Activated gamma-delta T cell treated with Interleukin-2 at 50 U/mL for 16 hours (primary cell): ENCODE results near the gene GATD1.

Experiments
- DNase-seq: peaks from one replicate; pipeline ENCODE4 v3.0.0-alpha.2; 2020

The GATD1 gene

DNA sequence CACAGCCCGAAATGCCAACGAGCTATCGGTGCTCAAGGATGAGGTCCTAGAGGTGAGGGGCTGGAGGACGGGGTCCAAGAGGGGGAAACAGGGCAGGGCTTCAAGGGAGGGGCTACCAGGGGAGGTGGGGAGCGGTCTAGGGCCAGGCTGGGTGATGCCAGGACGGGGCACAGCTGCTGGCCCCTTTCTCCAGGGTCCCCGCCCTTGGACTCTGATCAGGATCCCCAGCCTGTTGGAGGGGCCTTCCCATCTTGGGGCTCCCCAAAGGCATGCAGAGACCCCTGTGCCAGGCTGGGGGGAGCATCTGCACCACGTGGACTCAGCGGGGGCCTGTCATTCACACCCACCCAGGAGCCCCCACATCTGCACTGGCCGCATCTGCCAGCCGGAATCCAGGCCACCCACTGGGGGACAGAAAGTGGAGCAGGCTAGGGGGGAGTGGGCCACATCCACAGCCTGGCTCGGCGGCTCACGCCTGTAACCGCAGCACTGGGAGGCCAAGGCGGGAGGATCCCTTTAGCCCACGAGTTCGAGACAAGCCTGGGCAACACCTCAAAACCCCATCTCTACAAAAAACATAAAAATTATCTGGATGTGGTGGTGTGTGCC, 52.4 kb downstream of the GATD1 start:
- DNase-seq: no peak

DNA sequence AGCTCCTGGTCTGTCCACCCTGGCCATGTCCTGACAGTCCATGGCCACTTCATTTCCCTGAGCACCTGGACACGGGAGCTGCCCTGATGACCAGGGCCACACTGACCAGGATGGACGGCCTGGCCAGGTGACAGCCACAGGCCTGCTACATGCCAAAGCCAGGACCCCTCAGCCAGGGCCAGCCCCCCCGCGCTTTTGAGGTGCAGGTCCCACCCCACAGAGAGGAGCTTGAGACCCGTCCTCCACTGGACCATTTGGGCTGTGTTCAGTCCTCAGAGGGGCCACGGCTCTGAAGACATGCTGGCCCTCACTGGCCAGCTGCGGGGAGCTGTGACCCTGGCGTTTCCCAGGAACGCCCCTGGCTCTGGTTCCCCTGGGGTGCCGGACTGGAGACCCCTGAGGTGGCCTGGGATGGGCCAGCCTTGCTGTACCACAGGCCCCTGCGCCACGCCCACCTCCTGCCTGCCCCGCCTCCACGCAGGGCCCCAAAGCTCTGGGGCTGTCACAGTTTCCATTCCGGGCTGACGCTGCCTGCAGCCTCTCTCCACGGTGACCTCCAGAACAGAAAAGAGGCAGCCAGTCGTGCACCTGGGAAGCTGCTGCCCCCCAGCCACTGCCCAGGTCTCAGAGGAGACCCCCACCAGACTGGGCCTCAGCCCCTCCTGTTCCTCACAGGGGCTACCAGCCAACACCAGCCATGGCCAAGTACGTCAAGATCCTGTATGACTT, 53.1 kb downstream of the GATD1 start:
- no peak for DNase-seq

DNA sequence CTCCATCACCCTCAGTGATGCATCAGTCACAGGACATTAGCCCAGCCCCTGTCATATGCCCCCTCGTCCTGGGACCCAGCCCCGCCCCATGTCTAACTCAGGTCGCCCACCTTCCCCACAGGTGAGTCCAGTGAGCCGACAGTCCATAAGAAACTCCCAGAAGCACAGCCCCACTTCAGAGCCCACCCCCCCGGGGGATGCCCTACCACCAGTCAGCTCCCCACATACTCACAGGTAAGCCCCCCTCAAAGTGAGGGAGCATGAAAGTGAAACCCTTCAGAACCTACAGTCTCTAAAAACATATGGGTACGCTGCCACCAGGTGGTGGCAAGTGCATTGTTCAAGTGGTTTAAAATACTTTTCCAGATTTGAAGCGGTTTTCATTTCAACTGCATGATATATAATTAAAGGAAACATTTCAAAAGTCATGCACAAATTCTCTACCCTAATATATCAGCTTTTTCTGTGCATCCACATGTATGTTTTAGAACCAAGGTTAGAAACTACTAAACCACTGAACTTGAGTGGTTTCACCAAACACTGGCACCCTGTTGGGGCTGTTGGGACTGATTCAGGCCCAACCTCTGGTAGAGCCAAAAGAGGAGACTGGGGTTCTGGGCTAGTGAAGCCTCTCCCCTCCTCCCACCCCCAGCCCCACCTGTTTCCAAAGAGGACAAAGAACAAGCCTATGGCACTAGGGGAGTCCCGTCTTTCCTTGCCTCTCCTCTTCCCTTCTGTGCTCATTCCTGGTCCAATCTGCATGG, 54.0 kb downstream of the GATD1 start:
- peak; percentile 54 for DNase-seq

DNA sequence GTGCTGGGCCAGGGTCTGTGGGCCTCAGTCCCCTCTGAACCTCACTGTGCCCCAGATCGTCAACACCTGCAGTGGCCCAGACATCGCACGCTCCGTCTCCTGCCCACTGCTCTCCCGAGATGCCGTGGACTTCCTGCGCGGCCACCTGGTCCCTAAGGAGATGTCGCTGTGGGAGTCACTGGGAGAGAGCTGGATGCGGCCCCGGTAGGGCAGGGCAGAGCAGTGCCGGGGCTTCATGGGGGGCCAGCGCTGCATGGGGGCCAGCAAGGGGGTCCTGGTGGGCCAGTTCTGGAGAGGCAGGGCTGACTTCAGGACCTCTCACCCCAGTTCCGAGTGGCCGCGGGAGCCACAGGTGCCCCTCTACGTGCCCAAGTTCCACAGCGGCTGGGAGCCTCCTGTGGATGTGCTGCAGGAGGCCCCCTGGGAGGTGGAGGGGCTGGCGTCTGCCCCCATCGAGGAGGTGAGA, 54.9 kb downstream of the GATD1 start:
- DNase-seq: no peak

DNA sequence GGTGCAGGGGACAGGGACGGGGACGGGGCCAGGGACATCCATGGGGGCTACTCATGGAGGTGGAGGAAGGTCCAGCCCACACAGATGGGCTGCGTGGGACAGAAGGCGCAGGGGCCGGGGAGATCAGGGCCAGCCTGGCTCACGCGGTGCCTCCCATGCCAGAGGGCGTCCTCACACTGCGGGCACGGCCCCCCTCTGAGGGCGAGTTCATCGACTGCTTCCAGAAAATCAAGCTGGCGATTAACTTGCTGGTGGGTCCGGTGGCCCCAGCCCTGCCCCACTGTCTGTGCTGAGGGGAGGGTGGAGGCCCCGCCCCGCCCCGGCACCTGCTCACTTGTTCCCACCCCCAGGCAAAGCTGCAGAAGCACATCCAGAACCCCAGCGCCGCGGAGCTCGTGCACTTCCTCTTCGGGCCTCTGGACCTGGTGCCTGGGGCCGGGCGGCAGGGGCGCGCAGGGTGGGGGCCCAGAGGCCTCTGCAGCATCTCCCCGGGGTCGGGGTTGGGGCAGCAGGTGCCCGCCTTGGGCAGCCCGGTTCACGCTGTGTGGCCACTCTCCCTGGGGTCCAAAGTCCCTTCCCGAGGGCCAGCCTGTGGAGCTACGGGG, 55.4 kb downstream of the GATD1 start:
- peak; percentile 49 for DNase-seq

DNA sequence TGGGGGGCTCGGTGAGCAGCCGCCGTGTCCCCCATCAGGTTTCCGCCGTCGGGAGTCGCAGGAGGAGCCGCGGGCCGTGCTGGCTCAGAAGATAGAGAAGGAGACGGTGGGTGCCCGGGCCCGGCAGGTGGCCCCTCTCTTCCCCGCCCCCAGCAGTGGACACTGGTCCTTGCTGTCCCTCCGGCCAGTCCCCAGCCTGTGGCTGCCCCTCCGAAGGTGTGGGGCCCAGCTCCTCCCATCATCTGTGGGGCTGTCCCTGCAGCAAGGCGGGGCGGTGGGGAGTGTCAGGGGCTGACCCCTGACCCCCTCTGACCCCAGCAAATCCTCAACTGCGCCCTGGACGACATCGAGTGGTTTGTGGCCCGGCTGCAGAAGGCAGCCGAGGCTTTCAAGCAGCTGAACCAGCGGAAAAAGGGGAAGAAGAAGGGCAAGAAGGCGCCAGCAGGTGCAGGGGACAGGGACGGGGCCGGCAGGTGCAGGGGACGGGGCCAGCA, 56.0 kb downstream of the GATD1 start:
- no peak for DNase-seq

DNA sequence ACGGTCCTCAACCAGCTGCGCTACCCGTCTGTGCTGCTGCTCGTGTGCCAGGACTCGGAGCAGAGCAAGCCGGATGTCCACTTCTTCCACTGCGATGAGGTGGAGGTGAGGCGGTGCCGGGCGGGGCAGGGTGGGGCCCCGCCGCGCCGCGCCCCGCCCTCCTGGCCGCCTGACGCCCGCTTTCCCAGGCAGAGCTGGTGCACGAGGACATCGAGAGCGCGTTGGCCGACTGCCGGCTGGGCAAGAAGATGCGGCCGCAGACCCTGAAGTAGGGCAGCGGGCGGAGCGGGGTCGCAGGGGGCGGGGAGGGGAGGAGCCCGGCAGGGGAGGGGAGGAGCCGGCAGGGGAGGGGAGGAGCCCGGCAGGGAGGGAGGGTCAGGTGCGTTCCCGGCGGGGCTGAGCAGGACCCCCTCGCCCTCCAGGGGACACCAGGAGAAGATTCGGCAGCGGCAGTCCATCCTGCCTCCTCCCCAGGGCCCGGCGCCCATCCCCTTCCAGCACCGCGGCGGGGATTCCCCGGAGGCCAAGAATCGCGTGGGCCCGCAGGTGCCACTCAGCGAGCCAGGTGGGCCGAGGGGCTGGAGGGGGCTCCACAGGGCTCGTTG, 56.5 kb downstream of the GATD1 start:
- DNase-seq: peak; percentile 52

DNA sequence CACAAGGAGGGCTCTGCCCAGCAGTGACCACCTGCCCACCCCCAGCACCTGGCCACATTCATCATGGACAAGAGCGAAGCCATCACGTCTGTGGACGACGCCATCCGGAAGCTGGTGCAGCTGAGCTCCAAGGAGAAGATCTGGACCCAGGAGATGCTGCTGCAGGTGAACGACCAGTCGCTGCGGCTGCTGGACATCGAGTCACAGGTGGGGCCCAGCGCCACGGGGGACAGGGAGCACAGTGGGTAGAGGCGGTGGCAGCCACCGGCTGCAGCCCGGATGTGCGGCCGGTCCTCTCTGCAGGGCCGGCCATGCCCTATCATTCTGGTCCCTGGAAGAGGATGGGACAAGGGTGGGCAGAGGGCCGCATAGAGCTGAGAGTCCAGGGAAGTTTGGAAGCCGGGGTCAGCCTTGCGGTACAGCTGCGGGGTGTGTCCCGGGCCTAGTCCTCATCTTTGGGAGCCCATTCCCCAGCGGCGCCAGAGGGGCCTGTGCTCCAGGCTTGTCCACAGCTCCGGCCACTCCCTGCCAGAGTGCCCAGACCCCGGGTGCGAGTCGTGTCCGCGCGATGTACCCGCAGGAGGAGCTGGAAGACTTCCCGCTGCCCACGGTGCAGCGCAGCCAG, 57.2 kb downstream of the GATD1 start:
- DNase-seq: no peak

DNA sequence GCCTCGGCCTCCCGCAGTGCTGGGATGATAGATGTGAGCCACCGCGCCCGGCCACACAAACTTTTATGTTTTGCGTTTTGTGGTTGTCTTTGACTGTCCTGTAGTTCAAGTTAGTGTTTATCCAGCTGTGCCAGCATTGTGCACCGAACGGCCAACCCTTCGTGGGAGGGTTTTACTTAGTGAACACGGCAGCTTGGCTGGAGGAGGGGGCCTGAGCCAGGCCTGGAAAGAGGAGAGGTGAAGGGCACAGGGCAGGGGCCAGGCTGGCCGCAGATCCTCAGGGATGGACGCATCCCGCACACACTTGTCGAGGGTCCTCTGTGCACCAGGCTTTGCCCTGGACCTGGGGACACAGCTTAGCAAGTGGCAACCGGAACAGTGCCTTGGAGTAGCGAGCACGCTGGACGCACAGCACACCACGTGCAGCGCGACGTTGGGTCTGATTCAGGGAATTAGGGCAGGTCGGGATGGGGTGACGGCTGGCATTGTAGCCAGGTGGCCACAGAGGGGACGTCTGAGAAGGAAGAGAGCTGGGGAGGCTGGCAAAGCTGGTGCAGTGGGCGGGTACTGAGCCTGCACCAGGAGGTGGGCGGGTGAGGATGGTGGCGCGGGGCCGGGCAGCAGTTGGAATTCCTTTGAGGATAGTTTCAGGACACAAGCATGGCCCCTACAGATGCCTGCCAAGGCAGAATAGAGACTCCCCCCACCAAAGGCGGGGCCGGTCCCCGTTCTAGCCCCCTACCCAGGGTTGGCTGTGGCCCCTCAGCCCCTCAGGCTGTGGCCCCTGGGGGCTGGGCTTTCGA, 57.9 kb downstream of the GATD1 start:
- no peak for DNase-seq
